RWPE2 (cell line): ENCODE results near the gene SMIM31.

Experiments used
- ATAC-seq: fragments of 200-7000 bp; cut with Tn5 transposase; 3 replicates; pipeline ENCODE4 v1.9.1; 2021; ENCODE audit warnings: low read depth
- DNase-seq: peaks from one replicate; pipeline ENCODE4 v3.0.0-alpha.2; 2020; ENCODE audit warnings: low spot score
- H3K27ac ChIP-seq: fragments of 450-650 bp; 2 replicates; pipeline ENCODE4 v1.5.1; 2017; ENCODE audit warnings: mild to moderate bottlenecking; ENCODE audit not compliant: poor library complexity, severe bottlenecking
- H3K27me3 ChIP-seq: fragments of 250-450 bp; sonication (Bioruptor Pico); 2 replicates; pipeline ENCODE4 v1.5.1; 2021; ENCODE audit warnings: mild to moderate bottlenecking, moderate library complexity; ENCODE audit not compliant: insufficient read depth, poor library complexity, severe bottlenecking
- H3K36me3 ChIP-seq: fragments of 250-450 bp; sonication (Bioruptor Pico); 2 replicates; pipeline ENCODE4 v1.5.1; 2020; ENCODE audit warnings: low read depth, mild to moderate bottlenecking, moderate library complexity
- H3K4me1 ChIP-seq: fragments of 250-450 bp; sonication (Bioruptor Pico); 2 replicates; pipeline ENCODE4 v1.5.1; 2021; ENCODE audit warnings: mild to moderate bottlenecking, moderate library complexity; ENCODE audit not compliant: insufficient read depth, poor library complexity, severe bottlenecking
- H3K4me3 ChIP-seq: fragments of 250-450 bp; sonication (Bioruptor Pico); 2 replicates; pipeline ENCODE4 v1.5.1; 2021; ENCODE audit warnings: mild to moderate bottlenecking, moderate library complexity; ENCODE audit not compliant: severe bottlenecking
- H3K9me3 ChIP-seq: fragments of 250-450 bp; sonication (Bioruptor Pico); 2 replicates; pipeline ENCODE4 v1.5.1; 2021; ENCODE audit warnings: mild to moderate bottlenecking, moderate library complexity; ENCODE audit not compliant: severe bottlenecking
- CTCF ChIP-seq: fragments of 450-650 bp; IDR thresholded peaks from one replicate; pipeline ENCODE4 v1.5.1; 2017; ENCODE audit warnings: mild to moderate bottlenecking, moderate library complexity; ENCODE audit not compliant: poor library complexity, severe bottlenecking

The SMIM31 gene

GRCh38 chr4:164807611-164808010 is 53.7 kb downstream of the SMIM31 start:
- Histone ChIP-seq H3K27me3 (no peaks in the 10 kb centered on the region), H3K4me3 (no peak overlapping the region), H3K4me1 (no peaks in the 10 kb centered on the region), H3K9me3 (no peaks in the 10 kb centered on the region), H3K27ac (no peak overlapping the region), H3K36me3 (no peaks in the 10 kb centered on the region)
- TF ChIP-seq CTCF: no peak
- ATAC-seq: no peak
- DNase-seq: no peak

- no peaks in the 10 kb centered on the region for H3K4me1 ChIP-seq
- H3K27me3 ChIP-seq: no peaks in the 10 kb centered on the region
- no peak overlapping the region for H3K4me3 ChIP-seq
- ATAC-seq (no peak), DNase-seq (no peak)
- no peaks in the 10 kb centered on the region for H3K36me3 ChIP-seq
- no peak overlapping the region for H3K27ac ChIP-seq
- no peak for TF ChIP-seq CTCF
- no peaks in the 10 kb centered on the region for H3K9me3 ChIP-seq
These were observed 59.6 kb downstream of the SMIM31 start for GRCh38 chr4:164813554-164813953.

- TF ChIP-seq CTCF: no peak
- ATAC-seq (no peak), DNase-seq (no peak)
- H3K9me3 ChIP-seq: no peaks in the 10 kb centered on the region
- no peak overlapping the region for H3K27ac ChIP-seq
- H3K4me1 ChIP-seq: no peaks in the 10 kb centered on the region
- H3K27me3 ChIP-seq: no peaks in the 10 kb centered on the region
- no peaks in the 10 kb centered on the region for H3K36me3 ChIP-seq
- H3K4me3 ChIP-seq: no peak overlapping the region
These were observed 61.8 kb downstream of the SMIM31 start for GRCh38 chr4:164815711-164816110.

GRCh38 chr4:164819366-164819765 is 65.4 kb downstream of the SMIM31 start:
- no peak for DNase-seq

More at GRCh38 chr4:164819366-164819765, 65.4 kb downstream of the SMIM31 start:
- Histone ChIP-seq H3K4me1 (no peaks in the 10 kb centered on the region), H3K36me3 (no peaks in the 10 kb centered on the region), H3K9me3 (no peaks in the 10 kb centered on the region), H3K27me3 (no peaks in the 10 kb centered on the region), H3K27ac (no peak overlapping the region), H3K4me3 (no peak overlapping the region)
- ATAC-seq: no peak
- TF ChIP-seq CTCF: no peak
